ENCODE results near the gene TRNAU1AP. TPM values are rescaled to one million over a fixed set of nuclear protein-coding genes. Genes with fewer than 3 reads are reported as not detected.

Gene TRNAU1AP
- total and polyA plus RNA-seq, 2 of the 13 experiments (the other 11 are each of a cell fraction or from before 2014, with no cell fraction given) = 29.0 to 42.9 TPM

GRCh38 chr1:28518000-28518744, 34.7 kb upstream of the TRNAU1AP start:
- BruUV-seq (replicated peaks) = TSS peak; percentile 81
- H3K4me2 ChIP-seq (ENCODE audit: low read depth, low read length) = peak overlapping the region; percentile 97
- DNase-seq (ENCODE audit: low spot score) (peak; percentile 76), ATAC-seq (peak; percentile 45), FAIRE-seq (no peak)
- H3K79me2 ChIP-seq (ENCODE audit: insufficient read depth, low read length) = peaks cover 36% of the 10 kb centered on the region
- peaks cover 29% of the 10 kb centered on the region for H4K20me1 ChIP-seq (ENCODE audit: insufficient read depth, low read length)
- 2% methylated on average over 15 of the region's 92 CpGs for WGBS (ENCODE audit: low lambda C conversion rate)
- in situ Hi-C loops (cut with HindIII; ENCODE audit: extremely low pct_ligation_motif_present, low pct_unique_long_range_greater_than_20kb) = loop anchor here (5.0 kb wide), 1 partner anchor 84 kb away; no protein-coding TSS in a partner anchor
- intact Hi-C loops (cut with micrococcal nuclease; ENCODE audit: unreplicated experiment) = loop anchor here (1.0 to 10.0 kb wide), 3 partner anchors 84 to 357 kb away; no protein-coding TSS in a partner anchor
- no peak overlapping the region for H2AFZ ChIP-seq (ENCODE audit: low read length)
- CTCF ChIA-PET (ENCODE audit: low intra/inter-chr PET ratio, low total read pairs) = interaction anchor here (1.7 kb wide), 2 partner anchors 82 to 85 kb away, joined by 7 to 27 read pairs; no protein-coding TSS in a partner anchor
- H3K27ac ChIP-seq (ENCODE audit: extremely low read length, insufficient read depth, low read length) = peak overlapping the region; percentile 91
- peaks cover 31% of the 10 kb centered on the region for H3K4me1 ChIP-seq (ENCODE audit: insufficient read depth, low read length)
- H3K9ac ChIP-seq (ENCODE audit: insufficient read depth, low read depth, low read length) = peak overlapping the region; percentile 90
- peak overlapping the region; percentile 66 to 85 (median 75) for H3K4me3 ChIP-seq (replicated peaks in 1 of 3; ENCODE audit: insufficient read depth in 1 of 3, low read depth in 2 of 3, low read length in 3 of 3)
- no peaks in the 10 kb centered on the region for H3K27me3 ChIP-seq (ENCODE audit: control insufficient read depth in 1 of 2, insufficient read depth in 2 of 2, low read length in 2 of 2)
- POLR2A ChIA-PET = interaction anchor here (0.8 to 2.0 kb wide), 6 partner anchors 9 to 125 kb away, joined by 3 to 7 read pairs (median 6); partner anchors contain the start of gene TRNAU1AP
- H3K36me3 ChIP-seq (replicated peaks in 1 of 2; ENCODE audit: control insufficient read depth in 1 of 2, insufficient read depth in 2 of 2, low read length in 2 of 2) = peaks cover 0 to 5% of the 10 kb centered on the region in 2 experiments; a peak in 2 of 5 replicates
- H3K9me3 ChIP-seq (ENCODE audit: low read length) = no peaks in the 10 kb centered on the region
- TF ChIP-seq NFYC (CRISPR knock-in tag; IDR thresholded peaks at IDR 0.05) (no peak), ZGPAT (CRISPR knock-in tag; IDR thresholded peaks at IDR 0.05) (peak; percentile 76), MXI1 (IDR thresholded peaks at IDR 0.05; ENCODE audit: borderline replicate concordance, low read depth, low read length) (peak; percentile 72; the same call in 2 of the 3 replicates), SP2 (CRISPR knock-in tag; IDR thresholded peaks at IDR 0.05) (no peak; the same call in 1 of the 2 replicates), RELA (CRISPR knock-in tag; IDR thresholded peaks at IDR 0.05) (no peak; the same call in none of the 2 replicates), ETV6 (CRISPR knock-in tag; conservative IDR thresholded peaks at IDR 0.05) (peak; percentile 23; the same call in 1 of the 2 replicates), PRDM4 (CRISPR knock-in tag; IDR thresholded peaks at IDR 0.05; ENCODE audit: borderline replicate concordance) (0 out of 2 replicates have a peak, but pooled peaks have one; percentile 64), AGO1 (IDR thresholded peaks at IDR 0.05; ENCODE audit: low read depth, low read length, poor library complexity, severe bottlenecking) (peak; percentile 93), ZNF563 (CRISPR knock-in tag; IDR thresholded peaks at IDR 0.05) (peak; percentile 74), RERE (CRISPR knock-in tag; IDR thresholded peaks at IDR 0.05; ENCODE audit: low read depth) (0 out of 2 replicates have a peak, but pooled peaks have one; percentile 44)
